ENCODE measurements around the gene ALDH3B2.
"Not testable (repeated sequence)": the region's sequence is repeated elsewhere in the genome, so short reads cannot be mapped to it uniquely, and the experiment has no call there.

ALDH3B2 gene

GRCh38 chr11:67682126-67683034 is 8.0 kb upstream of the ALDH3B2 start:
- not testable (repeated sequence) for DNase-seq

GRCh38 chr11:67680696-67681470 is 6.5 kb upstream of the ALDH3B2 start:
- no peak for DNase-seq

- no peak for DNase-seq
These were observed 780 bp upstream of the ALDH3B2 start for GRCh38 chr11:67675058-67675747.

GRCh38 chr11:67673902-67674301 is 521 bp downstream of the ALDH3B2 start:
- DNase-seq: no peak

- no peak for DNase-seq
These were observed 1.1 kb downstream of the ALDH3B2 start for GRCh38 chr11:67673358-67673757.

GRCh38 chr11:67671211-67671520 is 3.3 kb downstream of the ALDH3B2 start:
- DNase-seq: no peak

- DNase-seq: no peak
These were observed 3.9 kb downstream of the ALDH3B2 start for GRCh38 chr11:67670316-67671210.

GRCh38 chr11:67668192-67668551 is 6.3 kb downstream of the ALDH3B2 start:
- DNase-seq: no peak

- DNase-seq: no peak
These were observed 6.8 kb downstream of the ALDH3B2 start for GRCh38 chr11:67667490-67668191.

- no peak for DNase-seq
These were observed 7.5 kb downstream of the ALDH3B2 start for GRCh38 chr11:67666676-67667489.

GRCh38 chr11:67666303-67666645 is 8.1 kb downstream of the ALDH3B2 start:
- no peak for DNase-seq

GRCh38 chr11:67665541-67666302 is 8.7 kb downstream of the ALDH3B2 start:
- no peak for DNase-seq

- DNase-seq: no peak
These were observed 9.5 kb downstream of the ALDH3B2 start for GRCh38 chr11:67664696-67665540.

GRCh38 chr11:67664213-67664585 is 10.2 kb downstream of the ALDH3B2 start:
- no peak for DNase-seq

- no peak for DNase-seq
These were observed 10.8 kb downstream of the ALDH3B2 start for GRCh38 chr11:67663532-67664212.

GRCh38 chr11:67662835-67663531 is 11.4 kb downstream of the ALDH3B2 start:
- no peak for DNase-seq

GRCh38 chr11:67662142-67662834 is 12.1 kb downstream of the ALDH3B2 start:
- DNase-seq: no peak
